Endometrial microvascular endothelial cells (primary cell): ENCODE results near the gene IRF7. TPM values are rescaled to one million over a fixed set of nuclear protein-coding genes. Genes with fewer than 3 reads are reported as not detected.
"Not testable (repeated sequence)": the region's sequence is repeated elsewhere in the genome, so short reads cannot be mapped to it uniquely, and the experiment has no call there.

Experiments
- in situ Hi-C: cut with HindIII; loops from 2 replicates; pipeline ENCODE4 v1.10.0; 2017; ENCODE audit warnings: low sequenced_read_pairs, low pct_unique_long_range_greater_than_20kb; ENCODE audit errors: inconsistent ontology term
- total RNA-seq: library from RNA; depleted of rRNA; stranded (reverse); fragments of >200 nt; gene quantifications from one replicate; pipeline ENCODE4 v1.2.3, GENCODE V29; 2015; ENCODE audit errors: inconsistent ontology term

The IRF7 gene
- total RNA-seq: 31.4 TPM

GRCh38 chr11:615504-616319, at the start of gene IRF7:
IRF7 (minus strand) TSS chr11:615950; CDS start chr11:615364, 586 bp downstream.
- in situ Hi-C loops: no loop called here

DNA sequence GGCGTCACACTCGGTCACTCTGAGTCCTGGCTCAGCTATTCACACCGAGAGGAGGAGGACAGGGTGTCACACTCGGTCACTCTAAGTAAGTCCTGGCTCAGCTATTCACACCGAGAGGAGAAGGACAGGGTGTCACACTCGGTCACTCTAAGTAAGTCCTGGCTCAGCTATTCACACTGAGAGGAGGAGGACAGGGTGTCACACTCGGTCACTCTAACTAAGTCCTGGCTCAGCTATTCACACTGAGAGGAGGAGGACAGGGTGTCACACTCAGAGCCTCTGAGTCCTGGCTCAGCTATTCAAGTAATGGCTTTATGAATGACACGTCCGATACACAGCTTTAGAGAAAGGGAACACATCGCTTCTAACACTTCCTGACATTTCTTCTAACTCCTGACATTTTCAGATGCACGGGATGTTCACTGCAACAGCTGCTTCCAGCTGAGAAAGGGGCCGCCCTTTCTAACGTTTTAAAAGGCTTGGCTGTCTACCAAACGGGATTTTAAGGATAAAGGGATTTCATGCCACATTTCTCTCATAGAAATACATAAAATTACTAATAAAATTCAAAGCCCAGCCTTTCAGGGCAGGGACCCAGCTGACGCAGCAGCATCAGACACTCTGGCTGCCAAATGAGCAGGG, 49.4 kb upstream of the IRF7 start:
- in situ Hi-C loops: no loop called here

- in situ Hi-C loops: no loop called here
Observed at GRCh38 chr11:662689-663274, 47.0 kb upstream of the IRF7 start.

DNA sequence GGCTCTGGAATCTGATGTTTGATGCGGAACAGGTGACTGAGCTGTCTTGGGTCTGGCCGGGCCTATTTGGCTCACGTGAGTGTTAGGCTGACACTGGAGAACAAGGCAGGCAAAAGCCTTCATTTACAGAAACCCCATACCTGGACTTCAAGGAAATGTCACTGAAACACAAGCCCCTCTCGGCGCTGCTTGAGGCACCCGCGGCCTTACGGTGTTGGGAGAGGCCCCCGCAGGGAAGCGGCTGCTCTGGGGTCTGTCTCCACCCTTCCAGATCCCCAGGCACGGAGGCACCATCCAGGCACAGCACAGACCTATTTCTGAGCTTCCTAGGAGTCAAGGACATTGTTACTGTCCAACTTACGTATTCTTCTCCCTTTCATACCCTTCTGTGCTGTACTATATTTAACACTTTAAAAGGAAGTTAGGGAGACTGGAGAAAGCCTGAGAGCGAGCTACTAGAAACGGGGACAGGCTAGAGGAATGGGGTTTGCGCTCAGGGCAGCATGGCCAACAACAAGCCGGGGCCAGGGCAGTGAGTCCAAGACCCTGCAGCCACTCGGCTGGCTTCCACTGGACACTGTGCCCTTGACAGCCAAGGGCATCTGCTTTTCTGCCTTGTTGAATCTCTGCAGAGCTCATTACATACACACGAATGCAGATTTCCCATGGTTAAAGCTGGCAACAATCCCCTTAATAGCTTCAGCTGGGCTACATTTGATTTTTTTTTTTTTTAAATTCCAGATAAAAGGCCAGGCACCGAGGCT, 45.1 kb upstream of the IRF7 start:
- in situ Hi-C loops: no loop called here

GRCh38 chr11:660281-660680, 44.5 kb upstream of the IRF7 start:
- in situ Hi-C loops: no loop called here

DNA sequence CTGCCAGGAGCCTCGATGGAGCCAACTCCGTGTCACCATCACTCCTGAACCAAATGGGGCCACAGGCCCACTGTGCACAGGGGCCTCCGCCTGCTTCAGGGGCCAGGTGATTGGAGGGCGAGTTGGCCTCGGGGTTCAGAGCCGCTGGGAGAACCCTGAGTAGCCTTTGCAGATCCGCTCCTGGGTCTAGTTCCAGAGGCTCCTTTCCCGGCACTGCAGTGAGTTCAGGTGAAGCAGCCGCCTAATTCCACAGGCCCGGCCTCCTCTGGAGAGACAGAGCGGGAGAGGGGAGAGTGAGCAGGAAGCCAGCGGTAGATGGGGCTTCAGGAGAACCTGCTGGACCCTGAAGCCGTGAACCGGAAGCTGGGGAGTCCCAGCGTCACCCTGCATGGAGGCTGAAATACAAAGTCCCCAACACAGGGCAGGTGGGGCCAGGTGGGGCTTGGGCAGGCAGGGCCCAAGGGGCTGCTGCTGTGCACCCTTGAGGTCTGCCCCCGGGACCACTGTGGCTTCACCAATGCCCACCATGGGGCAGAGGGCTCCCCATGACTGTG, 43.9 kb upstream of the IRF7 start:
- in situ Hi-C loops: no loop called here

DNA sequence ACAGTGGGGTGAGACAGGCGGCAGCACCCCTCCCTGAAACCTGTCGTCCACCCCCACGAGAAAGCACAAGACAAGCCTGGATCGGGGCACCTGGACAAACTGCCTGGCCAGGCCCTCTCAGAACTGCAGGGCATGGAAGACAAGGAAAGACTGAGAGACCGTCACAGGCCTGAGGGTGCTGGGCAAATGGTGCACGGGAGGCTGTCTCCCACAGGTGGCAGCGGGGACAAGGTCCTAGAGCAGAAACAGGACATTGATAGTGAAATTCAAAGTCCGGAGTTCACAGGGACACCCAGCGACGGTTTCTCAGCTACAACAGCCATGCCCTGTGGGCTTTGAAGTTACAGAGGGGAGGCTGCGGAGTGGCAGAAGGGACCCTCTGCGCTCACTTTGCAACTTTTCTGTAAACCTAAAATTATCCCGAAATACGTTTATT, 42.0 kb upstream of the IRF7 start:
- in situ Hi-C loops: no loop called here

DNA sequence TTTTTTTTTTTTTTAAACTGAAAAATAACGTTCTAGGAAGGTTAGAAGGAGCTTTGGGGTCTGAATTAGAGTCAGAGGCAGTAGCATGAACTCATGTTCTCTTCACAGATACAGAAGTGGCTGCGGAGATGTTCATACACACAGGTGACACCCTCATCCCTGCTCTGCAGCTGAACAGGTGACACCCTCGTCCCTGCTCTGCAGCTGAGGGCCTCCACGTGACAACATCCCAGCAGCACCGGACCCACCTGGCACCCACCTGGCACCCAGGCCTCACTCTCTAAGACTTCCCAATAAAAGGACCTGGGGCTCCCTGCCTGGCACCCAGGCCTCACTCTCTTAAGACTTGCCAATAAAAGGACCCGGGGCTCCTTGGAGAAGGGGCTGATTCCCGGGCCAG, 41.1 kb upstream of the IRF7 start:
- in situ Hi-C loops: no loop called here

- in situ Hi-C loops: no loop called here
Observed at GRCh38 chr11:656426-656825, 40.7 kb upstream of the IRF7 start.

DNA sequence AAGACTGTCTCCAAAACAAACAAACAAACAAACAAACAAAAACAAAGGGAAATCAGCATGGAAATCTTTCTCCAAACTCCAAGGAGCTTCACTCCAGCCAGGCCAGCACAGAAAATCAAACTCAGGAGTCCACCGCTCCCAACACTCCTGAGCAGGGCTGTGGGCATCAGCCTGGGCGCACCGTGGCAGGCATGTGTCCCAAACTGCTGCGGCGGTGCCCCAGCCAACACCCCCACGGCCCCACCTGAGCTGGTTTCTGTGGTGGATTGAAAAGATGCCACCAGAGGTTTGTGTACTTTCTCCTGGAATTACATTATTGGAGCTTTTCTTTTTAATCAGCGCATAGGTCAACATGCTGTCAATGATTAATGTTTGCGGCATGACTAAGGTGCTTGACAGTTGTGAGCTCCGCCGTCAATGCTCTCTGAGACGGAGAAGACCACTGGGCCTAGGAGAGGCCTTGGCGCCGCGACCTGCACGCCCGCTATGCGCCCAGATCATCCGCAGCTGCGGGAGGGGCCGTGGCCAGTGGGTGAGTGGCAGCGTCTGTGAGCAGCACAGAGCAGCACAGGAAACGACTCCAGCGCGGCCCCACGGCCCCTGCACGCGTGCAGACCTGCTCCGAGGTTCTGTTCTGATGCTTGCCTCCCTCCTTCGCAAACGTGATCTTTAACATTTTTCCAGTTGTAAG, 39.4 kb upstream of the IRF7 start:
- in situ Hi-C loops: no loop called here

- in situ Hi-C loops: not testable (repeated sequence)
Observed at GRCh38 chr11:654444-654843, 38.7 kb upstream of the IRF7 start.

DNA sequence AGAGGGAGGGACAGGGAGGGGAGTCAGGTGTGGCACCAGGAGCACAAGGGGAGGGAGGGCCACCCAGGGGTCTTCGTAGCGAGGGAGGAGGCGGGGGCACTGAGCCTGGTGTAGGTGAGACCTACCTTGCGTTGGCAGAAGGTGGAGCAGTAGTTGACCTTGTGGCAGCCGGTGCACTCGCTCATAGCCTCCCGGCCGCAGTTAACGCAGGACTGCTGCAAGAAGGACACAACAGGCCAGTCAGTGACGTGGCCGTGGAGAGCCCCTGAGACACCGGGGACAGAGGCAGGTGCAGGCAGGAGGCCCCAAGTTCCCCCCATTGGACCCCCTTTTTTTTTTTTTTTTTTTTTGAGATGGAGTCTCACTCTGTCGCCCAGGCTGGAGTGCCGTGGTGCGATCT, 38.1 kb upstream of the IRF7 start:
- in situ Hi-C loops: no loop called here

DNA sequence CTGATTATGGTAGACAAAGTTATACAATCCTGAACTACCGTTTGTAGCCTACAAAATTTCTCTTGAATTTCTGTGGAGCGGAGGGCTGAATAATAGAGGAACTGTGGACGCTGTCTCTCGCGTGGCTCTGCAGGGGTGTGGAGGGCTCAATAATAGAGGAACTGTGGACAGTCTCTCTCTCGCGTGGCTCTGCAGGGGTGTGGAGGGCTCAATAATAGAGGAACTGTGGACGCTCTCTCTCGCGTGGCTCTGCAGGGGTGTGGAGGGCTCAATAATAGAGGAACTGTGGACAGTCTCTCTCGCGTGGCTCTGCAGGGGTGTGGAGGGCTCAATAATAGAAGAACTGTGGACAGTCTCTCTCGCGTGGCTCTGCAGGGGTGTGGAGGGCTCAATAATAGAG, 37.4 kb upstream of the IRF7 start:
- in situ Hi-C loops: not testable (repeated sequence)

DNA sequence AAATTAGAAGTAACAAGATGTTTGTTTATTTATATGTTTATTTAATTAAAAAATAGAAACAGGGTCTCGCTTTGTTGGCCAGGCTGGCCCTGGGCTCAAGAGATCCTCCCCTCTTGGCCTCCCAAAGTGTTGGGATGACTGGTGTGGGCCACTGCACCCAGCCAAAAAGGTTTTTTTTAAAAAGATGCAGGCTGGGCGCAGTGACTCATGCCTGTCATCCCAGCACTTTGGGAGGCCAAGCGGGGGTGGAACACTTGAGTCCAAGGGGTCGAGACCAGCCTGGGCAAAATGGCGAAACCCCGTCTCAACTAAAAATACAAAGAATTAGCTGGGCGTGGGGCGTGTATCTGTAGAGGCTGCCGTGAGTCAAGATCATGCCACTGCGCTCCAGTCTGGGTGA, 34.7 kb upstream of the IRF7 start:
- in situ Hi-C loops: no loop called here

DNA sequence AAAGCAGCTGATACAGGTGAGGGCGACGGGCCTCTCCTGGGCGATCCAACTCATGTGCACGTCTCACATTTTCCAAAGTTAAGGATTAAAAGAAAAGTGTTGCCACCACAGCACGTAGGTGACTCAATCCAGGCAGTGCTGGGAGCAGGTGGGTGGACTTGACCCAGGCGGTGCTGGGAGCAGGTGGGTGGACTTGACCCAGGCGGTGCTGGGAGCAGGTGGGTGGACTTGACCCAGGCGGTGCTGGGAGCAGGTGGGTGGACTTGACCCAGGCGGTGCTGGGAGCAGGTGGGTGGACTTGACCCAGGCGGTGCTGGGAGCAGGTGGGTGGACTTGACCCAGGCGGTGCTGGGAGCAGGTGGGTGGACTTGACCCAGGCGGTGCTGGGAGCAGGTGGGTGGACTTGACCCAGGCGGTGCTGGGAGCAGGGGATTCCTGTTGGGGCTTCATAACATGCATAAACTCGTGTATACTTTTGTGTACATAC, 32.0 kb upstream of the IRF7 start:
- in situ Hi-C loops: not testable (repeated sequence)

DNA sequence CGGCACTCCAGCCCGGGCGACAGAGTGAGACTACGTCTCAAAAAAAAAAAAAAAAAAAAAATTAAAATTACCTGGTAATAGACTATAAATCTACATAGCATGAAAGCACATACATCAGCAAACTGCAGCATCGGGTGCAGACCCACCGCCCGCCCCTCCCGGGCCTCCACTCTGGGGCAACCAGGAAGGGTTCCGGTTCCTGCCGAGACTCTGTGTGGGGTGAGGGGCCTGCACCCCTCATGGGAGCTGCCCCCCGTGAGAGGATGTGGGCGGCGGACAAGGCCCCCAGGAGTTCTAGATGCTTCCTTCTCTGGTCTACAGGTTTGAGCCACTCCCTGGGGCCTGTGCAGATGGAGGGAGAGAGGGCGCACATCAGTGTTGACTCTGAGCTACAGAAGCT, 30.5 kb upstream of the IRF7 start:
- in situ Hi-C loops: no loop called here

- in situ Hi-C loops: no loop called here
Observed at GRCh38 chr11:645536-645935, 29.8 kb upstream of the IRF7 start.
